ENCODE measurements around the gene ACADM.

DNA sequence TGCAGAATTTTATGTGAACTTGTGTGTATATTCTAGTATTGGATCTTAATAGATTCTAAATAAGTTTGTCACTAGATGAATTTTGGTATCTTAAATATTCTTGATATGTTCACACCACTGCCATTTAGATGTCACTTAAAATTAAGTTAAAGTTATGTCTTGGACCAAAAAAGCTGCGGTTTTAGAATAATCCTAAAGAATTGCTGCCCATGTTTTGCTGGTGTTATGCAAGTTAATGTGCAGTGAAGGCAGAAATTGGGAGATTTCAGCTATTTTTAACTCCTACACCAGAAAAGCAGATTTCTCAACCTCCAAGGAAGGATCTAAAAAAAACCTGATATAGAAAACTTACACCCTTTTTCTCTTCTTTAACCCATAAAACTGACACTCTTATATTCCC is 757 bp downstream of the ACADM start:
- TF ChIP-seq, protein P1, sequence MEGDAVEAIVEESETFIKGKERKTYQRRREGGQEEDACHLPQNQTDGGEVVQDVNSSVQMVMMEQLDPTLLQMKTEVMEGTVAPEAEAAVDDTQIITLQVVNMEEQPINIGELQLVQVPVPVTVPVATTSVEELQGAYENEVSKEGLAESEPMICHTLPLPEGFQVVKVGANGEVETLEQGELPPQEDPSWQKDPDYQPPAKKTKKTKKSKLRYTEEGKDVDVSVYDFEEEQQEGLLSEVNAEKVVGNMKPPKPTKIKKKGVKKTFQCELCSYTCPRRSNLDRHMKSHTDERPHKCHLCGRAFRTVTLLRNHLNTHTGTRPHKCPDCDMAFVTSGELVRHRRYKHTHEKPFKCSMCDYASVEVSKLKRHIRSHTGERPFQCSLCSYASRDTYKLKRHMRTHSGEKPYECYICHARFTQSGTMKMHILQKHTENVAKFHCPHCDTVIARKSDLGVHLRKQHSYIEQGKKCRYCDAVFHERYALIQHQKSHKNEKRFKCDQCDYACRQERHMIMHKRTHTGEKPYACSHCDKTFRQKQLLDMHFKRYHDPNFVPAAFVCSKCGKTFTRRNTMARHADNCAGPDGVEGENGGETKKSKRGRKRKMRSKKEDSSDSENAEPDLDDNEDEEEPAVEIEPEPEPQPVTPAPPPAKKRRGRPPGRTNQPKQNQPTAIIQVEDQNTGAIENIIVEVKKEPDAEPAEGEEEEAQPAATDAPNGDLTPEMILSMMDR (IDR thresholded peaks at IDR 0.05): no peak
- no peak for TF ChIP-seq POLR2A (IDR thresholded peaks at IDR 0.05)

Measured in right lobe of liver (tissue), 4 donors.